GM23248 (cell line): Measurements from ENCODE around the gene SYNPO2.

ENCODE experiments used
- EZH2 ChIP-seq: fragments of 200-600 bp; sonication (generic); IDR thresholded peaks from 2 replicates; pipeline ENCODE4 v1.6.1; 2018; ENCODE audit warnings: antibody characterized with exemption, mild to moderate bottlenecking; ENCODE audit not compliant: insufficient read depth, poor library complexity, severe bottlenecking
- EZH2phosphoT487 ChIP-seq: fragments of 200-600 bp; sonication (generic); IDR thresholded peaks from 2 replicates; pipeline ENCODE4 v1.6.1; 2018; ENCODE audit warnings: antibody characterized with exemption, moderate library complexity, mild to moderate bottlenecking, low read depth; ENCODE audit not compliant: insufficient read depth

GRCh38 chr4:119093042-119093827 is 204.6 kb downstream of the SYNPO2 start:
- TF ChIP-seq EZH2phosphoT487 (no peak), EZH2 (no peak)
